ENCODE measurements around the gene SEMA4G.

The SEMA4G gene

GRCh38 chr10:101018600-101019439, 49.5 kb downstream of the SEMA4G start (continued):
- TF ChIP-seq ZNF280D (tag by site-specific recombination; IDR thresholded peaks at IDR 0.05), result no peak
- TF ChIP-seq ZNF302 (tag by site-specific recombination; IDR thresholded peaks at IDR 0.05; ENCODE audit: low read depth), result no peak
- TF ChIP-seq ZNF354C (tag by site-specific recombination; IDR thresholded peaks at IDR 0.05; ENCODE audit: borderline replicate concordance, low read depth), result no peak
- no peak for TF ChIP-seq ZNF239 (tag by site-specific recombination; IDR thresholded peaks at IDR 0.05)
- no peak for TF ChIP-seq MYNN (tag by site-specific recombination; IDR thresholded peaks at IDR 0.05; ENCODE audit: borderline replicate concordance)
- TF ChIP-seq ZNF518A (tag by site-specific recombination; conservative IDR thresholded peaks at IDR 0.05; ENCODE audit: low read depth), result no peak
- peak; percentile 83; the same call in 1 of the 2 replicates for TF ChIP-seq ZNF2 (tag by site-specific recombination; IDR thresholded peaks at IDR 0.05)
- peak; percentile 95 for TF ChIP-seq ZBTB48 (tag by site-specific recombination; IDR thresholded peaks at IDR 0.05)
- TF ChIP-seq ZNF184 (tag by site-specific recombination; IDR thresholded peaks at IDR 0.05), result no peak
- peak; percentile 78 for TF ChIP-seq GLIS1 (tag by site-specific recombination; IDR thresholded peaks at IDR 0.05)
- no peak for TF ChIP-seq ZBTB20 (tag by site-specific recombination; IDR thresholded peaks at IDR 0.05)
- TF ChIP-seq ZNF404 (tag by site-specific recombination; IDR thresholded peaks at IDR 0.05), result no peak
- peak; percentile 36; the same call in 1 of the 2 replicates for TF ChIP-seq ZFHX2 (tag by site-specific recombination; conservative IDR thresholded peaks at IDR 0.05)
- TF ChIP-seq ZIC2 (tag by site-specific recombination; IDR thresholded peaks at IDR 0.05), result peak; percentile 99
- no peak for TF ChIP-seq KLF7 (tag by site-specific recombination; IDR thresholded peaks at IDR 0.05; ENCODE audit: borderline replicate concordance)
- no peak for TF ChIP-seq HIC1 (tag by site-specific recombination; IDR thresholded peaks at IDR 0.05)
- no peak for TF ChIP-seq ZNF211 (tag by site-specific recombination; IDR thresholded peaks at IDR 0.05; ENCODE audit: low read depth)
- TF ChIP-seq ZNF221 (tag by site-specific recombination; IDR thresholded peaks at IDR 0.05; ENCODE audit: borderline replicate concordance), result no peak
- peak; percentile 65 for TF ChIP-seq ZNF660 (tag by site-specific recombination; IDR thresholded peaks at IDR 0.05)
- TF ChIP-seq KLF8 (tag by site-specific recombination; IDR thresholded peaks at IDR 0.05), result peak; percentile 35; the same call in 1 of the 2 replicates
- TF ChIP-seq ZNF362 (tag by site-specific recombination; IDR thresholded peaks at IDR 0.05), result no peak
- no peak for TF ChIP-seq SALL2 (tag by site-specific recombination; IDR thresholded peaks at IDR 0.05; ENCODE audit: borderline replicate concordance)
- TF ChIP-seq ZBTB6 (tag by site-specific recombination; IDR thresholded peaks at IDR 0.05), result peak; percentile 96
- TF ChIP-seq ZNF600 (tag by site-specific recombination; IDR thresholded peaks at IDR 0.05), result 0 out of 2 replicates have a peak, but pooled peaks have one; percentile 30
- peak; percentile 71 for TF ChIP-seq ZNF654 (tag by site-specific recombination; IDR thresholded peaks at IDR 0.05; ENCODE audit: low read depth)
- TF ChIP-seq ZNF19 (tag by site-specific recombination; IDR thresholded peaks at IDR 0.05; ENCODE audit: low read depth), result no peak
- TF ChIP-seq ZNF521 (tag by site-specific recombination; IDR thresholded peaks at IDR 0.05), result no peak

Measured in HEK293 (cell line).